GM23338 (cell line): ENCODE data around the gene ANKRD11. TPM values are rescaled to one million over a fixed set of nuclear protein-coding genes. Genes with fewer than 3 reads are reported as not detected.

ENCODE experiments used
- ATAC-seq: fragments of 200-7000 bp; cut with Tn5 transposase; 3 replicates; pipeline ENCODE4 v1.9.1; 2020
- DNase-seq: peaks from one replicate; pipeline ENCODE4 v3.0.0-alpha.2; 2015; ENCODE audit warnings: low spot score
- H2AFZ ChIP-seq: fragments of 200-600 bp; sonication (generic); 2 replicates; pipeline ENCODE4 v1.8.0; 2016; ENCODE audit warnings: antibody characterized with exemption, mild to moderate bottlenecking, moderate library complexity
- H3F3A ChIP-seq: fragments of 200-600 bp; sonication (generic); replicated peaks from 2 replicates; pipeline ENCODE4 v1.8.0; 2017; ENCODE audit warnings: antibody characterized with exemption, mixed run types, low read depth
- H3K27ac ChIP-seq: fragments of 200-600 bp; sonication (generic); 2 replicates; pipeline ENCODE4 v1.6.1; 2016; ENCODE audit warnings: low read depth
- H3K27me3 ChIP-seq: fragments of 200-600 bp; sonication (generic); 2 replicates; pipeline ENCODE4 v1.8.0; 2016; ENCODE audit warnings: mild to moderate bottlenecking, mixed run types, moderate library complexity; ENCODE audit not compliant: insufficient read depth
- H3K36me3 ChIP-seq: fragments of 200-600 bp; sonication (generic); 2 replicates; pipeline ENCODE4 v1.8.0; 2016; ENCODE audit warnings: mild to moderate bottlenecking; ENCODE audit not compliant: insufficient read depth
- H3K4me1 ChIP-seq: fragments of 200-600 bp; sonication (generic); 2 replicates; pipeline ENCODE4 v1.8.0; 2016; ENCODE audit warnings: mild to moderate bottlenecking, moderate library complexity; ENCODE audit not compliant: insufficient read depth
- H3K4me2 ChIP-seq: fragments of 200-600 bp; sonication (generic); 2 replicates; pipeline ENCODE4 v1.7.1; 2017; ENCODE audit warnings: mixed run types
- H3K4me3 ChIP-seq: fragments of 200-600 bp; sonication (generic); 2 replicates; pipeline ENCODE4 v1.6.1; 2016; ENCODE audit warnings: mixed run types
- H3K79me2 ChIP-seq: fragments of 200-600 bp; sonication (generic); replicated peaks from 2 replicates; pipeline ENCODE4 v1.8.0; 2017; ENCODE audit warnings: mild to moderate bottlenecking; ENCODE audit not compliant: insufficient read depth
- H3K9me2 ChIP-seq: fragments of 200-600 bp; sonication (generic); 2 replicates; pipeline ENCODE4 v1.8.0; 2017; ENCODE audit not compliant: insufficient read depth
- H4K20me1 ChIP-seq: fragments of 200-600 bp; sonication (generic); replicated peaks from 2 replicates; pipeline ENCODE4 v1.8.0; 2017; ENCODE audit warnings: mild to moderate bottlenecking; ENCODE audit not compliant: insufficient read depth
- H3K27ac Mint-ChIP-seq: 2 replicates; pipeline ENCODE4 v1.8.0; 2020; ENCODE audit warnings: inconsistent platforms, mild to moderate bottlenecking, moderate library complexity, mixed read lengths
- H3K27me3 Mint-ChIP-seq: 3 replicates; pipeline ENCODE4 v1.8.0; 2022; ENCODE audit warnings: low read depth, mild to moderate bottlenecking, moderate library complexity, mixed read lengths, inconsistent platforms; ENCODE audit not compliant: insufficient read depth, poor library complexity
- H3K36me3 Mint-ChIP-seq: 3 replicates; pipeline ENCODE4 v1.8.0; 2021; ENCODE audit warnings: low read depth, mild to moderate bottlenecking, inconsistent platforms, moderate library complexity, mixed read lengths
- H3K4me1 Mint-ChIP-seq: 3 replicates; pipeline ENCODE4 v1.8.0; 2020; ENCODE audit warnings: mild to moderate bottlenecking, inconsistent platforms, mixed read lengths
- H3K4me3 Mint-ChIP-seq: 3 replicates; pipeline ENCODE4 v1.8.0; 2021; ENCODE audit warnings: moderate library complexity, mild to moderate bottlenecking, inconsistent platforms, mixed read lengths
- H3K9me3 Mint-ChIP-seq: 3 replicates; pipeline ENCODE4 v1.8.0; 2020; ENCODE audit warnings: moderate library complexity, mild to moderate bottlenecking, inconsistent platforms, mixed read lengths
- CREB1 ChIP-seq: fragments of 250-450 bp; sonication (Bioruptor Pico); IDR thresholded peaks from 2 replicates; pipeline ENCODE4 v1.5.0; 2020; ENCODE audit warnings: low read depth, mild to moderate bottlenecking, moderate library complexity
- EZH2 ChIP-seq: fragments of 200-600 bp; sonication (generic); IDR thresholded peaks from one replicate; pipeline ENCODE4 v1.8.0; 2017; ENCODE audit warnings: antibody characterized with exemption, mild to moderate bottlenecking, low read depth; ENCODE audit not compliant: unreplicated experiment
- EZH2phosphoT487 ChIP-seq: fragments of 200-600 bp; sonication (generic); IDR thresholded peaks from one replicate; pipeline ENCODE4 v1.8.1; 2018; ENCODE audit warnings: antibody characterized with exemption; ENCODE audit not compliant: unreplicated experiment
- JUNB ChIP-seq: IDR thresholded peaks from one replicate; pipeline ENCODE4 v1.6.1; 2016; ENCODE audit warnings: antibody characterized with exemption; ENCODE audit not compliant: unreplicated experiment
- NANOG ChIP-seq: IDR thresholded peaks from 2 replicates; pipeline ENCODE4 v1.6.1; 2016; ENCODE audit warnings: antibody characterized with exemption, borderline replicate concordance
- POLR2AphosphoS5 ChIP-seq: IDR thresholded peaks from 2 replicates; pipeline ENCODE4 v1.6.1; 2016; ENCODE audit warnings: antibody characterized with exemption, low read depth
- STAT1 ChIP-seq: IDR thresholded peaks from one replicate; pipeline ENCODE4 v1.6.1; 2016; ENCODE audit warnings: antibody characterized with exemption; ENCODE audit not compliant: unreplicated experiment
- ZNF114 ChIP-seq: fragments of 250-450 bp; sonication (Bioruptor Pico); IDR thresholded peaks from 2 replicates; pipeline ENCODE4 v1.5.0; 2020; ENCODE audit warnings: mild to moderate bottlenecking, moderate library complexity
- ZNF331 ChIP-seq: fragments of 250-450 bp; sonication (Bioruptor Pico); IDR thresholded peaks from 2 replicates; pipeline ENCODE4 v1.5.0; 2020; ENCODE audit warnings: low read depth, mild to moderate bottlenecking, moderate library complexity
- polyA plus RNA-seq: library from polyadenylated mRNA; unstranded; fragments of >200 nt; fragmentation: Nextera tagmentation; extraction: Ambion mirVana; gene quantifications from 2 replicates; pipeline ENCODE4 v1.2.1, GENCODE V29; 2016
- total RNA-seq: library from RNA; depleted of rRNA; stranded (reverse); fragments of >200 nt; shearing (Covaris generic); gene quantifications from 2 replicates; pipeline ENCODE4 v1.2.3, GENCODE V29; 2014
- TF ChIP-seq, protein P1 (sequence below): IDR thresholded peaks from one replicate; pipeline ENCODE4 v1.6.1; 2018; ENCODE audit warnings: antibody characterized with exemption; ENCODE audit not compliant: unreplicated experiment
- TF ChIP-seq, protein P2 (sequence below), 2 experiments: fragments of 200-600 bp in 1 of 2; sonication (generic) in 1 of 2; conservative IDR thresholded peaks; 2 replicates each; pipeline versions ENCODE4 v1.5.1 to v1.6.1; 2016 to 2017; ENCODE audit warnings: antibody characterized with exemption in 2 of 2, low read depth in 2 of 2, mild to moderate bottlenecking in 2 of 2, moderate library complexity in 1 of 2
- TF ChIP-seq, protein P3 (sequence below): fragments of 250-450 bp; sonication (Bioruptor Pico); IDR thresholded peaks from 2 replicates; pipeline ENCODE4 v1.5.0; 2020; ENCODE audit warnings: mild to moderate bottlenecking, moderate library complexity
- TF ChIP-seq, protein P4 (sequence below): IDR thresholded peaks from 2 replicates; pipeline ENCODE4 v1.6.1; 2016; ENCODE audit warnings: antibody characterized with exemption

ANKRD11 gene
- total and polyA plus RNA-seq, 2 experiments from 2014 or later, result 130 to 159 TPM

DNA sequence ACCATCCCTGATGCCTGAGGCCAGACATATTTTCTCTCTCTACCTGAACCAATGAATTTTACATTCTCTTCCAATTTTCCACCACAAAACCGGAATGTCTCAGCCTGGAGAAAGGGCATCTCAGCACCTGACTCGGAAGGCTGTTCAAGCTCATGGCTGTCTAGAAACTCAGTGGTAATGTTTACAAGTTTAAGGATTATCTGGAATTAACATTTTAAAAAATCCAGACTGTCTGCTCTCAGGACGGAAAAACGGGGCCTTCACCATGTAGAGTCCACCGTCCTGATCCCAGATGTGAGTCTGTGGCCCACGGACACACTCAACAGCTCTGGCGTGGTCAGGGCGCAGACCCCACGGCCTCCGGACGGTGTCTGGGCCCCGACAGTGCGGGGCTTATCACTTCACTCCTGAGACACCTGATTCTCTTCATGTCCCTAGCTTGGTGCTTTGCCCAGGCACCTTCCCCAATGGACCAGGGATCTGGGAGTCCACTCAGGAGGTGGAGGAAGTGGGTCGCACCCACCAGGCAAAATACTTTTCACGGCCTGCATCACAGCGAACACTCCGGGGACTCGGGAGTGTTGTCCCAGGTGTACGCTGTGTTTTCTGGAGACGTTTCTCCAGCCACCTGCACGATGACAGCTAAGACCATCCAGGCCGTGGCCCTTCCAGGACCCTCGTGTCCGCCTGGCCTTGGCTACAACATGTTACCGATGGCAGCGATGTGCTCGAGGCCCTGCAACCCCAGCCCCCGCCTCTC is 171.3 kb downstream of the ANKRD11 start:
- Histone ChIP-seq H3K9me2 (no peaks in the 10 kb centered on the region), H3K36me3 (no peaks in the 10 kb centered on the region), H2AFZ (no peak overlapping the region), H3K27me3 (no peaks in the 10 kb centered on the region), H4K20me1 (peaks cover 59% of the 10 kb centered on the region), H3K4me3 (no peak overlapping the region), H3K4me1 (peaks cover 50% of the 10 kb centered on the region), H3F3A (peaks cover 10% of the 10 kb centered on the region; the same call in 1 of the 2 replicates), H3K27ac (peak overlapping the region; percentile 39; the same call in 1 of the 2 replicates), H3K79me2 (peaks cover 93% of the 10 kb centered on the region), H3K4me2 (no peak overlapping the region)
- Mint-ChIP-seq H3K4me1 (peaks cover 93% of the 10 kb centered on the region), H3K36me3 (peaks cover 7% of the 10 kb centered on the region; the same call in 2 of the 3 replicates), H3K27me3 (peaks cover 49% of the 10 kb centered on the region), H3K27ac (peak overlapping the region; percentile 51), H3K9me3 (no peaks in the 10 kb centered on the region; the same call in 2 of the 3 replicates), H3K4me3 (no peak overlapping the region; the same call in 2 of the 3 replicates)
- TF ChIP-seq, protein P1, sequence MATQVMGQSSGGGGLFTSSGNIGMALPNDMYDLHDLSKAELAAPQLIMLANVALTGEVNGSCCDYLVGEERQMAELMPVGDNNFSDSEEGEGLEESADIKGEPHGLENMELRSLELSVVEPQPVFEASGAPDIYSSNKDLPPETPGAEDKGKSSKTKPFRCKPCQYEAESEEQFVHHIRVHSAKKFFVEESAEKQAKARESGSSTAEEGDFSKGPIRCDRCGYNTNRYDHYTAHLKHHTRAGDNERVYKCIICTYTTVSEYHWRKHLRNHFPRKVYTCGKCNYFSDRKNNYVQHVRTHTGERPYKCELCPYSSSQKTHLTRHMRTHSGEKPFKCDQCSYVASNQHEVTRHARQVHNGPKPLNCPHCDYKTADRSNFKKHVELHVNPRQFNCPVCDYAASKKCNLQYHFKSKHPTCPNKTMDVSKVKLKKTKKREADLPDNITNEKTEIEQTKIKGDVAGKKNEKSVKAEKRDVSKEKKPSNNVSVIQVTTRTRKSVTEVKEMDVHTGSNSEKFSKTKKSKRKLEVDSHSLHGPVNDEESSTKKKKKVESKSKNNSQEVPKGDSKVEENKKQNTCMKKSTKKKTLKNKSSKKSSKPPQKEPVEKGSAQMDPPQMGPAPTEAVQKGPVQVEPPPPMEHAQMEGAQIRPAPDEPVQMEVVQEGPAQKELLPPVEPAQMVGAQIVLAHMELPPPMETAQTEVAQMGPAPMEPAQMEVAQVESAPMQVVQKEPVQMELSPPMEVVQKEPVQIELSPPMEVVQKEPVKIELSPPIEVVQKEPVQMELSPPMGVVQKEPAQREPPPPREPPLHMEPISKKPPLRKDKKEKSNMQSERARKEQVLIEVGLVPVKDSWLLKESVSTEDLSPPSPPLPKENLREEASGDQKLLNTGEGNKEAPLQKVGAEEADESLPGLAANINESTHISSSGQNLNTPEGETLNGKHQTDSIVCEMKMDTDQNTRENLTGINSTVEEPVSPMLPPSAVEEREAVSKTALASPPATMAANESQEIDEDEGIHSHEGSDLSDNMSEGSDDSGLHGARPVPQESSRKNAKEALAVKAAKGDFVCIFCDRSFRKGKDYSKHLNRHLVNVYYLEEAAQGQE, result no peak
- no peak for TF ChIP-seq STAT1
- TF ChIP-seq ZNF331 (CRISPR knock-in tag), result no peak
- no peak for TF ChIP-seq NANOG
- TF ChIP-seq, protein P2, sequence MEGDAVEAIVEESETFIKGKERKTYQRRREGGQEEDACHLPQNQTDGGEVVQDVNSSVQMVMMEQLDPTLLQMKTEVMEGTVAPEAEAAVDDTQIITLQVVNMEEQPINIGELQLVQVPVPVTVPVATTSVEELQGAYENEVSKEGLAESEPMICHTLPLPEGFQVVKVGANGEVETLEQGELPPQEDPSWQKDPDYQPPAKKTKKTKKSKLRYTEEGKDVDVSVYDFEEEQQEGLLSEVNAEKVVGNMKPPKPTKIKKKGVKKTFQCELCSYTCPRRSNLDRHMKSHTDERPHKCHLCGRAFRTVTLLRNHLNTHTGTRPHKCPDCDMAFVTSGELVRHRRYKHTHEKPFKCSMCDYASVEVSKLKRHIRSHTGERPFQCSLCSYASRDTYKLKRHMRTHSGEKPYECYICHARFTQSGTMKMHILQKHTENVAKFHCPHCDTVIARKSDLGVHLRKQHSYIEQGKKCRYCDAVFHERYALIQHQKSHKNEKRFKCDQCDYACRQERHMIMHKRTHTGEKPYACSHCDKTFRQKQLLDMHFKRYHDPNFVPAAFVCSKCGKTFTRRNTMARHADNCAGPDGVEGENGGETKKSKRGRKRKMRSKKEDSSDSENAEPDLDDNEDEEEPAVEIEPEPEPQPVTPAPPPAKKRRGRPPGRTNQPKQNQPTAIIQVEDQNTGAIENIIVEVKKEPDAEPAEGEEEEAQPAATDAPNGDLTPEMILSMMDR (conservative IDR thresholded peaks at IDR 0.05; ENCODE audit: low read depth in 2 of 2), result no peak
- TF ChIP-seq ZNF114, result no peak
- TF ChIP-seq, protein P3, sequence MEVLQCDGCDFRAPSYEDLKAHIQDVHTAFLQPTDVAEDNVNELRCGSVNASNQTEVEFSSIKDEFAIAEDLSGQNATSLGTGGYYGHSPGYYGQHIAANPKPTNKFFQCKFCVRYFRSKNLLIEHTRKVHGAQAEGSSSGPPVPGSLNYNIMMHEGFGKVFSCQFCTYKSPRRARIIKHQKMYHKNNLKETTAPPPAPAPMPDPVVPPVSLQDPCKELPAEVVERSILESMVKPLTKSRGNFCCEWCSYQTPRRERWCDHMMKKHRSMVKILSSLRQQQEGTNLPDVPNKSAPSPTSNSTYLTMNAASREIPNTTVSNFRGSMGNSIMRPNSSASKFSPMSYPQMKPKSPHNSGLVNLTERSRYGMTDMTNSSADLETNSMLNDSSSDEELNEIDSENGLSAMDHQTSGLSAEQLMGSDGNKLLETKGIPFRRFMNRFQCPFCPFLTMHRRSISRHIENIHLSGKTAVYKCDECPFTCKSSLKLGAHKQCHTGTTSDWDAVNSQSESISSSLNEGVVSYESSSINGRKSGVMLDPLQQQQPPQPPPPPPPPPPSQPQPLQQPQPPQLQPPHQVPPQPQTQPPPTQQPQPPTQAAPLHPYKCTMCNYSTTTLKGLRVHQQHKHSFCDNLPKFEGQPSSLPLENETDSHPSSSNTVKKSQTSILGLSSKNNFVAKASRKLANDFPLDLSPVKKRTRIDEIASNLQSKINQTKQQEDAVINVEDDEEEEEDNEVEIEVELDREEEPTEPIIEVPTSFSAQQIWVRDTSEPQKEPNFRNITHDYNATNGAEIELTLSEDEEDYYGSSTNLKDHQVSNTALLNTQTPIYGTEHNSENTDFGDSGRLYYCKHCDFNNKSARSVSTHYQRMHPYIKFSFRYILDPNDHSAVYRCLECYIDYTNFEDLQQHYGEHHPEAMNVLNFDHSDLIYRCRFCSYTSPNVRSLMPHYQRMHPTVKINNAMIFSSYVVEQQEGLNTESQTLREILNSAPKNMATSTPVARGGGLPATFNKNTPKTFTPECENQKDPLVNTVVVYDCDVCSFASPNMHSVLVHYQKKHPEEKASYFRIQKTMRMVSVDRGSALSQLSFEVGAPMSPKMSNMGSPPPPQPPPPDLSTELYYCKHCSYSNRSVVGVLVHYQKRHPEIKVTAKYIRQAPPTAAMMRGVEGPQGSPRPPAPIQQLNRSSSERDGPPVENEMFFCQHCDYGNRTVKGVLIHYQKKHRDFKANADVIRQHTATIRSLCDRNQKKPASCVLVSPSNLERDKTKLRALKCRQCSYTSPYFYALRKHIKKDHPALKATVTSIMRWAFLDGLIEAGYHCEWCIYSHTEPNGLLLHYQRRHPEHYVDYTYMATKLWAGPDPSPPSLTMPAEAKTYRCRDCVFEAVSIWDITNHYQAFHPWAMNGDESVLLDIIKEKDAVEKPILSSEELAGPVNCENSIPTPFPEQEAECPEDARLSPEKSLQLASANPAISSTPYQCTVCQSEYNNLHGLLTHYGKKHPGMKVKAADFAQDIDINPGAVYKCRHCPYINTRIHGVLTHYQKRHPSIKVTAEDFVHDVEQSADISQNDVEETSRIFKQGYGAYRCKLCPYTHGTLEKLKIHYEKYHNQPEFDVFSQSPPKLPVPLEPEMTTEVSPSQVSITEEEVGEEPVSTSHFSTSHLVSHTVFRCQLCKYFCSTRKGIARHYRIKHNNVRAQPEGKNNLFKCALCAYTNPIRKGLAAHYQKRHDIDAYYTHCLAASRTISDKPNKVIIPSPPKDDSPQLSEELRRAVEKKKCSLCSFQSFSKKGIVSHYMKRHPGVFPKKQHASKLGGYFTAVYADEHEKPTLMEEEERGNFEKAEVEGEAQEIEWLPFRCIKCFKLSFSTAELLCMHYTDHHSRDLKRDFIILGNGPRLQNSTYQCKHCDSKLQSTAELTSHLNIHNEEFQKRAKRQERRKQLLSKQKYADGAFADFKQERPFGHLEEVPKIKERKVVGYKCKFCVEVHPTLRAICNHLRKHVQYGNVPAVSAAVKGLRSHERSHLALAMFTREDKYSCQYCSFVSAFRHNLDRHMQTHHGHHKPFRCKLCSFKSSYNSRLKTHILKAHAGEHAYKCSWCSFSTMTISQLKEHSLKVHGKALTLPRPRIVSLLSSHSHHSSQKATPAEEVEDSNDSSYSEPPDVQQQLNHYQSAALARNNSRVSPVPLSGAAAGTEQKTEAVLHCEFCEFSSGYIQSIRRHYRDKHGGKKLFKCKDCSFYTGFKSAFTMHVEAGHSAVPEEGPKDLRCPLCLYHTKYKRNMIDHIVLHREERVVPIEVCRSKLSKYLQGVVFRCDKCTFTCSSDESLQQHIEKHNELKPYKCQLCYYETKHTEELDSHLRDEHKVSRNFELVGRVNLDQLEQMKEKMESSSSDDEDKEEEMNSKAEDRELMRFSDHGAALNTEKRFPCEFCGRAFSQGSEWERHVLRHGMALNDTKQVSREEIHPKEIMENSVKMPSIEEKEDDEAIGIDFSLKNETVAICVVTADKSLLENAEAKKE (CRISPR knock-in tag), result no peak
- TF ChIP-seq JUNB, result no peak
- TF ChIP-seq, protein P4, sequence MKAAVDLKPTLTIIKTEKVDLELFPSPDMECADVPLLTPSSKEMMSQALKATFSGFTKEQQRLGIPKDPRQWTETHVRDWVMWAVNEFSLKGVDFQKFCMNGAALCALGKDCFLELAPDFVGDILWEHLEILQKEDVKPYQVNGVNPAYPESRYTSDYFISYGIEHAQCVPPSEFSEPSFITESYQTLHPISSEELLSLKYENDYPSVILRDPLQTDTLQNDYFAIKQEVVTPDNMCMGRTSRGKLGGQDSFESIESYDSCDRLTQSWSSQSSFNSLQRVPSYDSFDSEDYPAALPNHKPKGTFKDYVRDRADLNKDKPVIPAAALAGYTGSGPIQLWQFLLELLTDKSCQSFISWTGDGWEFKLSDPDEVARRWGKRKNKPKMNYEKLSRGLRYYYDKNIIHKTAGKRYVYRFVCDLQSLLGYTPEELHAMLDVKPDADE, result no peak
- TF ChIP-seq EZH2, result no peak
- no peak for TF ChIP-seq CREB1 (CRISPR knock-in tag)
- no peak for TF ChIP-seq EZH2phosphoT487
- TF ChIP-seq POLR2AphosphoS5, result no peak
- ATAC-seq, result no peak
- no peak for DNase-seq
